ENCODE results near the gene GAL3ST3. TPM values are rescaled to one million over a fixed set of nuclear protein-coding genes. Genes with fewer than 3 reads are reported as not detected.

GAL3ST3 gene
- total and polyA plus RNA-seq, 2 donors (not counting 1 experiment from before 2014, with no cell fraction given): not detected

- Histone ChIP-seq H3K9ac (ENCODE audit: insufficient read depth, low read length) (no peak overlapping the region), H3K79me2 (ENCODE audit: control insufficient read depth, insufficient read depth, low read length) (peaks cover 6% of the 10 kb centered on the region), H3K9me3 (ENCODE audit: control insufficient read depth, insufficient read depth, low read depth, low read length) (no peaks in the 10 kb centered on the region), H3K4me3 (replicated peaks in 1 of 4; ENCODE audit: control extremely low read depth in 1 of 4, insufficient read depth in 1 of 4, low read depth in 3 of 4, low read length in 4 of 4) (no peak overlapping the region), H3K4me2 (ENCODE audit: extremely low read depth, insufficient read depth, low read length) (no peak overlapping the region), H4K20me1 (ENCODE audit: control insufficient read depth, extremely low read depth, insufficient read depth, low read length) (no peaks in the 10 kb centered on the region), H3K27ac (ENCODE audit: insufficient read depth, low read length) (no peak overlapping the region), H3K27me3 (ENCODE audit: control insufficient read depth, insufficient read depth, low read length) (peaks cover 17% of the 10 kb centered on the region), H2AFZ (ENCODE audit: low read length) (no peak overlapping the region), H3K4me1 (ENCODE audit: control insufficient read depth, extremely low read depth, insufficient read depth, low read length) (peaks cover 4% of the 10 kb centered on the region), H3K36me3 (ENCODE audit: control insufficient read depth, insufficient read depth, low read length) (no peaks in the 10 kb centered on the region)
- peak in 1 of 2 donors; percentile 50 for DNase-seq (ENCODE audit: low read depth in 2 of 2)
- TF ChIP-seq EZH2 (IDR thresholded peaks at IDR 0.05; ENCODE audit: low read length, missing control alignments) (no peak), CTCF (conservative IDR thresholded peaks at IDR 0.05 in 1 of 2, IDR thresholded peaks at IDR 0.05 in 1 of 2; ENCODE audit: low read depth in 1 of 2, low read length in 2 of 2) (no peak)
Measured at GRCh38 chr11:66047541-66048365, 1.2 kb downstream of the GAL3ST3 start.

GRCh38 chr11:66046901-66047300, 2.1 kb downstream of the GAL3ST3 start:
- H3K9me3 ChIP-seq (ENCODE audit: control insufficient read depth, insufficient read depth, low read depth, low read length): no peaks in the 10 kb centered on the region
- peaks cover 4% of the 10 kb centered on the region for H3K4me1 ChIP-seq (ENCODE audit: control insufficient read depth, extremely low read depth, insufficient read depth, low read length)
- H2AFZ ChIP-seq (ENCODE audit: low read length): no peak overlapping the region
- no peak overlapping the region for H3K4me2 ChIP-seq (ENCODE audit: extremely low read depth, insufficient read depth, low read length)
- TF ChIP-seq CTCF (conservative IDR thresholded peaks at IDR 0.05 in 1 of 2, IDR thresholded peaks at IDR 0.05 in 1 of 2; ENCODE audit: low read depth in 1 of 2, low read length in 2 of 2) (no peak), EZH2 (IDR thresholded peaks at IDR 0.05; ENCODE audit: low read length, missing control alignments) (no peak)
- peaks cover 19% of the 10 kb centered on the region for H3K27me3 ChIP-seq (ENCODE audit: control insufficient read depth, insufficient read depth, low read length)
- H3K79me2 ChIP-seq (ENCODE audit: control insufficient read depth, insufficient read depth, low read length): no peaks in the 10 kb centered on the region
- no peak overlapping the region for H3K4me3 ChIP-seq (replicated peaks in 1 of 4; ENCODE audit: control extremely low read depth in 1 of 4, insufficient read depth in 1 of 4, low read depth in 3 of 4, low read length in 4 of 4)
- no peak for DNase-seq (ENCODE audit: low read depth in 2 of 2)
- H4K20me1 ChIP-seq (ENCODE audit: control insufficient read depth, extremely low read depth, insufficient read depth, low read length): no peaks in the 10 kb centered on the region
- no peaks in the 10 kb centered on the region for H3K36me3 ChIP-seq (ENCODE audit: control insufficient read depth, insufficient read depth, low read length)
- no peak overlapping the region for H3K27ac ChIP-seq (ENCODE audit: insufficient read depth, low read length)
- no peak overlapping the region for H3K9ac ChIP-seq (ENCODE audit: insufficient read depth, low read length)

GRCh38 chr11:66045177-66045639, 3.8 kb downstream of the GAL3ST3 start:
- Histone ChIP-seq H3K79me2 (ENCODE audit: control insufficient read depth, insufficient read depth, low read length) (no peaks in the 10 kb centered on the region), H3K27ac (ENCODE audit: insufficient read depth, low read length) (no peak overlapping the region), H2AFZ (ENCODE audit: low read length) (no peak overlapping the region), H3K4me3 (replicated peaks in 1 of 4; ENCODE audit: control extremely low read depth in 1 of 4, insufficient read depth in 1 of 4, low read depth in 3 of 4, low read length in 4 of 4) (no peak overlapping the region), H4K20me1 (ENCODE audit: control insufficient read depth, extremely low read depth, insufficient read depth, low read length) (no peaks in the 10 kb centered on the region), H3K27me3 (ENCODE audit: control insufficient read depth, insufficient read depth, low read length) (peaks cover 27% of the 10 kb centered on the region), H3K36me3 (ENCODE audit: control insufficient read depth, insufficient read depth, low read length) (no peaks in the 10 kb centered on the region), H3K9ac (ENCODE audit: insufficient read depth, low read length) (no peak overlapping the region), H3K9me3 (ENCODE audit: control insufficient read depth, insufficient read depth, low read depth, low read length) (no peaks in the 10 kb centered on the region), H3K4me2 (ENCODE audit: extremely low read depth, insufficient read depth, low read length) (peak overlapping the region; percentile 23), H3K4me1 (ENCODE audit: control insufficient read depth, extremely low read depth, insufficient read depth, low read length) (no peaks in the 10 kb centered on the region)
- DNase-seq (ENCODE audit: low read depth in 2 of 2): peak; percentile 61 to 74
- TF ChIP-seq EZH2 (IDR thresholded peaks at IDR 0.05; ENCODE audit: low read length, missing control alignments) (no peak), CTCF (conservative IDR thresholded peaks at IDR 0.05 in 1 of 2, IDR thresholded peaks at IDR 0.05 in 1 of 2; ENCODE audit: low read depth in 1 of 2, low read length in 2 of 2) (peak; percentile 88 to 91)
